ENCODE data around the gene TRIM29.

GRCh38 chr11:120186456-120186773 lies 48.5 kb upstream of the TRIM29 start:
- TF ChIP-seq, protein P1, sequence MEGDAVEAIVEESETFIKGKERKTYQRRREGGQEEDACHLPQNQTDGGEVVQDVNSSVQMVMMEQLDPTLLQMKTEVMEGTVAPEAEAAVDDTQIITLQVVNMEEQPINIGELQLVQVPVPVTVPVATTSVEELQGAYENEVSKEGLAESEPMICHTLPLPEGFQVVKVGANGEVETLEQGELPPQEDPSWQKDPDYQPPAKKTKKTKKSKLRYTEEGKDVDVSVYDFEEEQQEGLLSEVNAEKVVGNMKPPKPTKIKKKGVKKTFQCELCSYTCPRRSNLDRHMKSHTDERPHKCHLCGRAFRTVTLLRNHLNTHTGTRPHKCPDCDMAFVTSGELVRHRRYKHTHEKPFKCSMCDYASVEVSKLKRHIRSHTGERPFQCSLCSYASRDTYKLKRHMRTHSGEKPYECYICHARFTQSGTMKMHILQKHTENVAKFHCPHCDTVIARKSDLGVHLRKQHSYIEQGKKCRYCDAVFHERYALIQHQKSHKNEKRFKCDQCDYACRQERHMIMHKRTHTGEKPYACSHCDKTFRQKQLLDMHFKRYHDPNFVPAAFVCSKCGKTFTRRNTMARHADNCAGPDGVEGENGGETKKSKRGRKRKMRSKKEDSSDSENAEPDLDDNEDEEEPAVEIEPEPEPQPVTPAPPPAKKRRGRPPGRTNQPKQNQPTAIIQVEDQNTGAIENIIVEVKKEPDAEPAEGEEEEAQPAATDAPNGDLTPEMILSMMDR (conservative IDR thresholded peaks at IDR 0.05 in 1 of 2, IDR thresholded peaks at IDR 0.05 in 1 of 2; ENCODE audit: low read depth in 1 of 2, low read length in 2 of 2) = no peak
- TF ChIP-seq EZH2 (IDR thresholded peaks at IDR 0.05; ENCODE audit: low read length, missing control alignments) = no peak
